CD4-positive, alpha-beta T cell treated with Interleukin-12 subunit alpha and Interleukin-12 subunit beta, for 1 hour (primary cell): ENCODE data around the gene KLK6.

Experiments used
- DNase-seq: peaks from one replicate; pipeline ENCODE4 v3.0.0-alpha.2; 2020

KLK6 gene

DNA sequence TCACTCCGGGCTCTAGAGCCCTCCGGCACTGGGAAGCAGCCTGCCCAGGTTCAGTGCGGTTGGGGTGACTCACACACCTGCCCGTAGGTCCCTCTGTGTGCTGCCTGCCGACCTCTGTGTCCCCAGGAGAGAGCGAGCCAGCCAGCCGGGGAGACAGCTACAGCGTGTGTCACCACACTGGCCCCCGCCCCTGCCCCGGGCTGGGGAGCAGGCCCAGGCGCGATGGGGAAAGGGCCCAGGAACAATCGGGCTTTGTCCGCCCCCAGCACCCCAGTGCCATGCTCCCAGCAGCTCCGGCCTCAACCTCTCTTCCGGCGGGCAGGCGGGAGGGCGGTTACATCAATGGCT lies at the start of gene KLK6:
Gene KLK6, minus strand, starts transcription at position 179 of the 348 bp plus-strand sequence. CDS start 1,487 bp downstream, outside the sequence.
- no peak for DNase-seq

DNA sequence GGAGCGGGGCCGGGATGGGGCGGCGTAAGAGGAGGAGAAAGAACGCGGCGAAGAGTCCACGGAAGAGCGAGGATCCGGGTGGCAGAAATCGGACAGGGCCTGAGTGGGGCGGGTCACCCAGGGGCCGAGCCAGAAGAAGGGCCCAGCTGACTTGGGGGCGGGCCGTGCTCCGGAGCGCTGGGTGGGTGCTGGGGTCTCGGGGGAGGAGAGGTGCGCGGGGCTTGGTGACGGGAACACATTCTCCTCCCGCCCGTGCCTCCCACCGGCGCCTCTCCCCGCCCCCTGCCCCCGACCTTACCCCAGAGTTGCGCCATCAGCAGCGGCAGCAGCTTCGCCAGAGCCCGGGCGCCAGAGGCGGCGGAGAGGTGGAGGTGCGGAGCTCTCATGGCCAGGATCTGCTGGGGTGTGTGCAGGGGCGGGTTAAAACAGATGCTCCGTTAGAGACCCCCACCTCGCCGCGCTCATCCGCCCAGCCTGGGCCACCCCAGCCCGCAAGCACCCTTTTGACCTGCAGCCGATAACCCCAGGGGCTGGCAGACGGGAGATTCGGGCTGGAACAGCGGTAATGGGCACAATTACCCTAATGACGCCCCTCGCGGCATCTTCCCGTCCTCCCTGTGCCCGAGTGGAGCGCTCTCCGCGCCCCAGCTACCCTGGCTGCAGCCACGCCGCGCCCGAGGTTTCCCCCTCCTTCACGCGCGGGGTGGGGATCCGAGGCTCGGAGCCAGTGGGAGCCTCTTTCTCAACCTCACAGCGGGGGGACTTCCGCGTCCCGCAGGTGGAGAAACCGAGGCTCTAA lies 49.6 kb upstream of the KLK6 start:
- DNase-seq, result no peak

DNA sequence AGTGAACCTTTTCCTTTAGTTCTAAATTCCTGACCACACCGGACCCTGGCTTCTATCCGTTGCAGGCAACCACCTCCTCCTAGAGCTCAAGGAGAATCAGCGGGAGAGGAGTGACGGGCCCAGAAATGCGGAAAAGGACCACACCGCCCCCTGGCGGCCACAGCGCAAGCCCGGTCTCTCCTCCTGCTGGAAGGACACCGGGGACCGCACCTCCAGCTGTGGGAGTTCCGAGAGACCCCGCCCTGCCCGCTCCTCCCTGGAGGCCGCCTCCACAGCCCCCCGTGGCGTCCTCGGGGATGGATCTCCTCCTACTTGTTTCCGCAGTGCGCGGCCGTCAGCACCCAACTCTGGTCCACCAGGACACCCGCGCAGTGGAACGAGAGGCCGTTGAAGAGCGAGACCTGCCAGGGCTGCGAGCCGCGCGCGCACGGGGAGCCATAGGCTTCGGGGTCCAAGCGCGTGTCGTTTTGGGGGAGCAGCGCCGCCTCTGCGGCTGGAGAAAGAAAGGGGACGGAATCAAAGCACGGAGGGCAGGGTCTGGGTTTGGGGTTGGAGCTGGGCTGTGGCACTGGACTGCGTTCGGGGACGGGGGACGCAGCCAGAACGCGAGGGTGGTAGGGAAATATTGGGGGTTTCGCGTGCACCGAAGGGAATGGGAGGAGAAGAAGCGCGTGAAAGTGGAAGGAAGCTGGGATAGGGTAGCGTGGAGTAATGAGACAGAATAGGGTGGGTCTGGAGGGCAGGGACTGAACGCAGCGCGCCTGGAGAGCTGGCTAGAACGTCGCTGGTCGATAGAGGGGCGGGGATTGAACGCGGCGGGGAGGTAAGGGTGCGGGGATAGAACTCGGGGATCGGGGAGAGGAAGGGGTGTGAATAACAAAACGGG lies 47.6 kb upstream of the KLK6 start:
- peak; percentile 55 for DNase-seq

DNA sequence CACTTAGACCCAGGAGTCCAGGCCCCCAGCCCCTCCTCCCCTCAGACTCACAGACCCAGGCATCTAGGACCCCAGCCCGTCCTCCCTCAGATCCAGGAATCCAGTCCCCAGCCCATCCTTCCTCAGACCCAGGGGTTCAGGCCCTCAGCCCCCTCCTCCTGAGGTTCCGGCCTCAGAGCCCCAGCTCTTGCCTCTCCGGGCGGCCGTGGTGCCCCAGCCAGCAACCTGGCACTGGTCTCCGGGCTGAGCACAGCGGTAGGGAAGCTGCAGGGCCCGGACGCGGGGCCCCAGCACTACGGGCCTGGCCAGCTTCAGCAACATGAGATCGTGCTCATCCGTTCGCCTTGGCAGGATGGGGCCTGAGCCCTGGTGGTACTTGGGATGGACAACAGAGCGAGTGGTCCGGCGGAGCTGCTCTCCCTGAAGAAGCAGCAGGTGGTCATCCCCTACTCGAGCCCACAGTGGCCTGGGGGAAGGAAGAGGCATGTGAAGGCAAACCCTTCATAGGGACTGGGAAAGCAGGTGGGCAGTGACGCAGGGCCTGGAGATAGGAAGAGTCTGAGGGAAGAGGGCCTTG lies 46.4 kb upstream of the KLK6 start:
- DNase-seq, result no peak

DNA sequence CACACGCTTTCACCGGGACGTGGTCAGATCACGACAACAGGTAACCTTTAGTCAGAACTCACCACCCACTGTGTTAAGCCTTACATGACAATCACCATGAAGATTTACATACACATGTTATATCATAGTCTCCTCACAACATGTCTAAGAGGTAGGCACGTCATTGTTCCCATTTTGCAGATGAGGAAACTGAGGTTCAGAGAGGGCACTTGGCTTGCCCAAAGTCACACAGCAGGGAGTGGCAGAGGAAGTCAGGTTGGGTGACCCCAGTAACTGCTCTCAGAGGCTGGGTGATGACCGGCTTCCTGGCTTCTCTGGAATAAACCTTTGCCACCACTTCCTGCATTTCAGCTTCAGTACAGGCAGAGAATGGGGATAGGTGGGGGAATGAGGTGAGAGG lies 44.9 kb upstream of the KLK6 start:
- DNase-seq, result no peak

DNA sequence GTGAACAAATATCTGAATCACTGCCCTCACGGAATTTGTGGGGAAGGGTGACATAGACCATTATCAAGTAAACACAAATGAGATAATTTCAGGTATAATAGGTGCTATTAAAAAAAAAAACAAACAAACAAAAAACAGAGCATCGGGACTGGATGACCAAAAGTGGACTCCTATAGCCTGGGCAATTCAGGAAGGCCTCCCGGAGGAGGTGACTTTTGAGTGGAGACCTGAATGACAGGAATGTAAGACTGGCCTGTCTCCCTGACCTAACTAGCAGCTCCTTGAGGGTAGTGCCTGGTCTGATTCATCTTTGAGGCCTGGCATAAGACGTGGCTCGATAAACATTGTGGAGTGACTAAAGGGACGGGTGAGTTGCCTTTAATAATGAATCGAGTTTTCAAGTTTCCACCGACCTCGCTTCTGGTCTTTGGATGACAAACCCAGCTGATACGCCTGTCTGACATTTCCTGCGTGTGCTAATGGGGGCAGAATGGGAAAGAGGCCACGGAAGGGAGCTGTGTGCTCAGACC lies 43.3 kb upstream of the KLK6 start:
- no peak for DNase-seq

DNA sequence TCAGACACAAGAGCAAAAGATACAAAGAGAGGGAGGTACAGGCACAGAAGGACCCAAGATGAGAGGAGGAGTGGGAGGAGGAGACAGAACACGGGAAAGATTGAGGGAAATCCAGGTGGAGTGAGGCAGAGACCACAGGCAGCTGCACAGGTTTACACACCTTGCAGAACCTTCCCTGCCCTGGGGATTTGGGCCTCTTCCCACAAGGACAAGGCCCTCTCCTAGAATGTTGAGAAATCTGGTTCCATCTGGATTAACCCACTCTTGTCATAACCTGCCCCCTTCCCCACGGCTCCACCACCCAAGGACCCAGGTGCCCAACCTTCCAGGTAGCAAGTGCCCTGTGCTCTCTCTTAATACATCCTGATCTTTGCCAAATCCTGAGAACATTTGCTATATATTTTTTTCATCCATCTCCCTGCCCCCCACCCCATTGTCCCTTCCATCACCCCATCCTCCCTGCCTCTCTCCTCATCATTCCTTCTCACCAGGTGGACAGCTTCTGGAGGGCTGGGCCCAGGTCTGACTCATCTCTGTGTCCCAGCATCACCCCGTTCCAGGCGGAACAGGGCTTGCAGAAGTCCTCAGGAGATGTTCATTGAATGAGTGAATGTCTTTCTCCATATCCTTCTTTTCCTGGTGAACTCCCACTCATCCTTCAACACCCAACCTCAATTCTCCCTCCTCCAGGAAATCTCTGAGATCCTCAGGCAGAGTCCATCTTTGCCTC lies 40.8 kb upstream of the KLK6 start:
- DNase-seq, result no peak

DNA sequence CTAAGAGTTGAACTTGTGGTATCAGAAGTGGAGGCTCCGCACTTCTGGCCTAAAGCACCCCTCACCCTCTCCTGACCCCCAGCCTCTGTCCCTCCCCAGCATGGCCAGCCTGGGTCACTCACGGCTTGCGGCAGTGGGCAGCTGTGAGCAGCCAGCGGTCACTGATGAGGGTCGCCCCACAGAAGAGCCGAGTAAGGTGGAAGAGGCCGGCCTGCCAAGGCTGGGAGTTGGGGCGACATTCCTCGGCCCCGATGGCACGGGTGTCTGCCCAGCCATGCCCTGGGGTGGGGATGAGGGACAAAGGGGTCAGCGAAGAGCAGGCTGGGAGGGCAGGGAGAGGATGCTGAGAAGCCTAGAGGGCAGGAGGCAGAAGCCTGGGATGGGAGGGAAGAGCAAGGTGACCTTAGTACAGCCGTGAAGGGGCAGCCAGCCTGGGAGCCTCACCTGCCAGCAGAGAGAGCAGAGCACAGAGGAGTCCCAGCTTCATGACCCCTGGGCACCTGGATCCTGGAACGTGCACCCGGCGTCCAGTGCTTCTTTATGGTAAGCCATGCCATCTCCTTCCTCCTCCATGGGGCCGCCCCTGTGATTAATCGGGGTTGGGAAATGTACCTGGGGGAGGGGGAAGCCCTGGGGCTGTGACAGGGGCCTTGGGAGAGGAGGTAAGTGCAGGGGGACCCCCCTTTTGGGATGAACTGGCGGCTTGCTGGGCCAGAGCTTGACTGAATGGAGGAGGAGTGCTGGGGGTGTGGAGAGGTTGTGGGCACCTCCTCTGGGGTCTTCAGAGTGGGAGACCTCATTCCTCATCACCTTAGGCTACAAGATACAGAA lies 39.9 kb upstream of the KLK6 start:
- DNase-seq, result no peak

DNA sequence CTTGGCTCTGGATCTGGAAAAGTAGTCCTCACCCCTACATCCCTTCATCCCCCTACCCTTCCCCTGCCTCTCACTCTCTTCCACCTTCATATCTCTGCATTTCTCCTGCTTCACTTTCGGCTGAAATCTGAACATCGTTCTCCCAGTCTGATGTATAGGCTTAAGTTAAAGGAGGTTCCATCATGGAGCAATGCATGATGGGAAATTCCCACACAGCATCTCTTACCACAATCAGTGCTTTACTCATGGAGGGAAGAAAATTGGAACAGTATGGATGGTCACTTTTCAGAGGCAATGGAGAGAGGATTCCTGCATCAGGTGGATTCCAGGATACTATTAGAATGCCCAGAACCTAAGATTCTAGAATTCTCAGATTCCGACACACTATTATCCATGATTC lies 38.1 kb upstream of the KLK6 start:
- no peak for DNase-seq

DNA sequence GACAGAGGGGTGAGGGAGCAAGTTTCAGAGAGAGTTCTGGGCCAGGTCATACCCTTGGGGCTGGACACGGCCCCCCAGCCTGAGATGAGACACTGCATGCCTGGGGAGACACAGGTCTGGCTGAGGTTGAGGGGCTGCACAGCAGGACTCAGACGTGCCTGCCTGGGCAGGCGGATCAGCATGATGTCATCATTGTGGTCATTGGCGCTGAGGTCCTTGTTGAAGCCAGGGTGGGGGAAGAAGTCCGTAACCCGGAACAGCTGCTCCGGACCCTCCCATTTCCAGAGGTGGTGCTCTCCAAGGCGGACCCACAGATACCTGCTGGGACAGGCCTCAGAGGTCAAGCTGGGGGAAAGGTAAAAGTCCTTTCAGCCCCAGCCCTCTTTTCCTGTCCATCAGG lies 37.0 kb upstream of the KLK6 start:
- DNase-seq, result no peak

DNA sequence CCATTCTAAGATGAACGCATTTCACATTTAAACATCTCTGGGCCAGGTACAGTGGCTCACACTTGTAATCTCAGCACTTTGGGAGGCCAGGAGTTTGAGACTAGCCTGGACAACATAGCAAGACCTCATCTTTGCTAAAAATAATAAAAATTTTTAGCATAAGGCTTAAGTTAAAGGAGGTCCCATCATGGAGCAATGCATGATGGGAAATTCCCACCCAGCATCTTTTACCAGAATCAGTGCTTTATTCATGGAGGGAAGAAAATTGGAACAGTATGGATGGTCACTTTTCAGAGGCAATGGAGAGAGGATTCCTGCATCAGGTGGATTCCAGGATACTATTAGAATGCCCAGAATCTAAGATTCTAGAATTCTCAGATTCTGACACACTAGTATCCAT lies 35.9 kb upstream of the KLK6 start:
- DNase-seq, result no peak

DNA sequence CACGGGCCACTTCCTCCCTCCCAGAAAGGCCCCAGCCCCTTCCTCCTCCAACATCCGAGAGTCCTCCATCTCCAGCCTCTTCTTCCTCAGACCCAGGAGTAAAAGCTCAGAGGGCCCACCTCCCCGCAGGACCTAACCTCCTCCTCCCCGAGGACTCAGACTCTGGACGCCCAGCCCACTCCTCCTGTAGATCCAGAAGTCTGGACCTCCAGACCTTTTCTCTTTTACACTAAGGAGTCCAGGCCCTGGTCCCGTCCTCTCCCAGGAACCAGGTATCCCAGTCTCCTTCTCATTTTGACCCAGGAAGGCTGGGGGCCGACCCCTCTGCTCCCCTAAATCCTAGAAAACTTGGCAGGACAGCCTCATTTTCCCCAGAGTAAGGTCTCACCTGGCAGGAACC lies 33.9 kb upstream of the KLK6 start:
- no peak for DNase-seq

DNA sequence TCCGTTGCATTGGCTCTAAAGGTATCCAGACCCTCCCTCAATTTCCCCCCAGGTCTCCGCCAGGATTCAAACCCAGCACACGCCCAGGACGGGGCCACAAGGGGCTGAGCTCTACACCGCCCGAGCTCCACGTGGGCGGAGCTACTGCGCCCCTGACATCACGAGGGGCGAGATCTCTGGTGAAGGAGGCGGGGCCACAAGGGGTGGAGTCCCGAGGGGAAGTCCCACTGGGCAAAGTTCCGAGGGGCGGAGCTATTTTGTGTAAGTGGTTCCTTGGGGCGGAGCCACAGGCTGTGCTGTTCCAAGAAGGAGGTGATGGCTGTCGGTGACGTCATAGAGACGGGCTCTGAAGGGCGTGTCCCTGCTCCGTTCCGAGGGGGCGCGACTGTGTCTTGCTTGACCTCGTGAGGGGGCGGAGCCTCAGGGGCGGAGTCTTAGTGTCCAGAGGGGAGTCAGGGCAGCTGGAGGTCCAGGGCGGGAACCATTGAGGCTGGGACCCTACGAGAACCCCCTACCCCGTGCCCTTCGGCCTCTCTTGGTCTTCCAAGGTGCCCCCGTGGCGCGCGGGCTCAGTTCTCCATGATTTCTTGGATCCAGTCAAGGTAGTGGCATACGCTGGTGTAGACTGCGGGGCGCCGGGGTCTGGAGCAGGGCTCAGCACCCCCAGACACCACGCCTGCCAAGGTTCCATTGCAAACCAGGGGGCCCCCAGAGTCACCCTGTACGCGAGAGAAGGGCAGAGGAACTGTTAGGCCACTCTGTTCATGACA lies 33.3 kb upstream of the KLK6 start:
- no peak for DNase-seq

DNA sequence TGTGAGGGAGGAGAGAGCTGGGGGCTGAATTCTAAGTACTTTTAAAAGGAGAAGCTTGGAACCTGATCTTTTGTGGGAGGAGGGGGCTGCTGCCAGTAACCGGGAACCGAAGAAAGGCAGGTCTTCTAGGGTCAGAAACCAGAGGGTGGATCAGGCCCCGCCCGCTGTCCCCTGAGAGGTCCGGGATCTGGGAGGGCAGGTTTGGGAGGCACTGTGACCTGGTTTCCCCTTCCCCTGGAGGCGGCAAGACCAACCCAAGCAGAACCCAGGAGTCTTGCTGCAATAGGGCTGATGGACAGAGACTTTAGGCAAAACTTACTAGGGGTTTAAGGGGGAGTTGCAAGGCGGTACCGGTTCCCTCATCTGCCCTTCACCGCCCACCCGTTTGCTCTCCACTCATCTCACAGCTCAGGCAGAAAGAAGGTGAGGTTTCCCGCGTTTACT lies 32.7 kb upstream of the KLK6 start:
- DNase-seq, result no peak

DNA sequence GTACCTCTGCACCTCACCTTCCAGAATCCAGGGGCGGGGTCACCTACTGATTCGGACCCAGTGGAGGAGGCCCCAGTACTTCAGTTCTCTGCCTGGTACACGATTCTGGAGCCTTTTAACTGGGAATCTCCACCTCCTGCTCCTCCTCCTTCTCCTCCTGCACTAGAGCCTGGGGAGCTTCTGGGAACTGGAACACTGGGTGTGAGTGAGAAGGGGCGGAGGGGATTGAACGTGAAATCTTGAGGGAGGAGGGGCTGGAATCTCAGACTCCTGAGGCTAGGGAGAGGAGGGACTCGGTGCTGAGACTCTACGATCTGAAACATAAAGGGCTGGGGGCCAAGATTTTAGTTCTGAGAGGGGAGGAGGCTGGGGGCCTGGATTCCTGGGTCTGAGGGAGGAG lies 32.1 kb upstream of the KLK6 start, which contains the start of gene KLK8:
Gene KLK8, minus strand, starts transcription at position 90 of the 400 bp plus-strand sequence. CDS start 437 bp downstream, outside the sequence.
- no peak for DNase-seq

DNA sequence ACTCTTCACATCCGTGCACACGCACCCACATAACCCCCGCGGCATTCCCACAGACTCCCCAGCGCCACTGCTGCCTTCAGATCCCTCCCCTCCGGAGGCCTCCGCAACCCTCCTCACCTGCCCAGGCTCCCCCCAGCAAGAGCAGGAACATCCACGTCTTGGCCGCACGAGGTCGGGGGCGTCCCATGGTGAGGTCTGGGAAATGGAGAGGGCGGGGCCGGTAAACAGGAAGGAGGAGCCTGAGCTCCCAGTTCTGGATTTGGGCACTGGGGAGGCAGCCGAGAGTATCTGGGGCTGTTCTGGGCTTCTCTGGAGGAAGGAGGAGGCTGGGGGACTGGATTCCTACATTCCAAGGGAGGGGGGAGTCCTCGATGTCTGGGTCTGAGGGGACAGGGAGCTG lies 31.6 kb upstream of the KLK6 start:
- DNase-seq, result no peak

DNA sequence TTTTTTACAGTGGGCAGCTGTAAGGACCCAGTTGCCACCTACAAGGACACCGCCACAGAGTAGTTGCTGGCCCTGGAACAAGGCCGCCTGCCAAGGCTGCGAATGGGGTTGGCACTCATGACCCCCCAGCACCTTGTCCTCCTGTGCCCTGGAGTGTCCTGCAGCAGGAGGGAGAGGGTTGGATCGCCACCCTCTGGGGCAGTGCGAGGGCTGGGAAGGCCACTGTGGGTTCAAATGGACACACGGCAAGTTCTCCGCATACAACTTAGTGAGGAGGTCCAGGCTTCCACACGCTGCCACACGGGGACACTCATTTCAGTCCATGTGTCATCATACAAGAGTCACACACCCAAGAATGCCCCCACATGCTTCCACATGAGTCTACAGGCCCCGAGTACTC lies 31.0 kb upstream of the KLK6 start:
- DNase-seq, result no peak

DNA sequence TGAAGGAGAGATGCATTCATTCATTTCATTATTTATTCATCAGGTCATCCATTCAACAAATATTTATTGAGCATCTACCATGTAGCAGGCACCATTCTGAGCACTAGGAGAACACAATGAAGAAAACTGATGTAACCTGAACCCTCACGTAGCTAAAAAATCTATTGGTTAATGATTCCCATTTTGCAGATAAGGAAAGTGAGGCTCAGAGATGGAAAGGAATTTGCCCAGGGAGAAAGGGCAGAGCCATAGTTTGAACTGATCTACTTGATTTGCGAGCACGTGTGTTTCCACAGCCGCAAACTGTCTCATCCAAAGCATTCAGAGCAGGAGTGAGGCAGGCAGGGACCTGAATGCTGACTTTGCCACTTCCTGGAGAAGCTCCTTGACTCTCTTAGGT lies 29.3 kb upstream of the KLK6 start:
- DNase-seq, result no peak

DNA sequence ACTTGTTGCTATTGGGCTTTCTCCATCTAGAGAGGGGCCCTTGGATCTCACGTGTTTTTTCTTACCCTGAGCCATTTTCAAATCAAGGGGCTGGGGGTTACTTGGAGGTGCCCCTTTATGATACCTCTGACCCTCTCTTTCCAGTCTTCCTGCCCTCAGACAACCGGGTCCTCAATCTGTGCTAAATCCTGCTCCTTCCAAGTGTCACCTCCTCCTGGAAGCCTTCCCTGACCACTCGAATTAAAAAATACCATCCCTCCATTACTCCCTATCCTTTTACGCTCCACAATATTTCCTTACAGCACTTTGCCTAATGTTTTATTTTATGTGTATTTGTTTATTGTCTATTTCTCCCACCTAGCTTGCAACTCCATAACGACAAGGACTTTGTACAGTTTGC lies 28.7 kb upstream of the KLK6 start:
- no peak for DNase-seq

DNA sequence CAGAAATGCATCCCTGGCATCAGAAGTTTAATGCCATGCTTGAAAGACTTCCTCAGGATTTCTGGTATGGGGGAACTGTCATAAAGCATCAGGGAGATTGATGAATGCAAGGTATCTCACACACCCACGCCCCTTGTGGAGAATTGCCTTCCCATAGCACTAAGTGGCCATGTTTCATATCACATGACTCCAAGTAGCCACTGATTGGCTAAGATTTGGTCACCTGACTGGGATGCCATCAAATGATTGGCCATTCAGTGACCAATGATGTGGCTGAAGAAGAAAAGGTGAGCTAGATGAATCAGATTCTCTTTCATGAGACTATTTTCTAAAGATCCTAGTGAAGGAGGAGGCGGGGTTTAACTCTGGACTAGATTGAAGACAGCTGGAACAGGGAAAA lies 24.7 kb upstream of the KLK6 start:
- DNase-seq, result no peak

DNA sequence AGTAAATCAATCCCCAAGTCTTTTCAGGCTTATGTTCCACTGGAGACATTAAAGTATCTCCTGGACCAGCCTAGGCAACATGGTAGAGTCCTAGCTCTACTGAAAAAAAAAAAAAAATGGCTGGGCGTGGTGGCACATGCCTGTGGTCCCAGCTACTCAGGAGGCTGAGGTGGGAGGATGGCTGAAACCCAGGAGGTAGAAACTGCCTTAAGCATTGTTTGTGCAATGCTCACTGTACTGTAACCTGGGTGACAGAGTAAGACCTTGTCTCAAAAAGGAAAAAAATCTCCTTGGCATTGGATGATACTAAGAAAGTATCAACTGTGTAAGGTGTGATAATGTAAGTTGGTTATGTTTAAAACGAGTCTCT lies 23.3 kb upstream of the KLK6 start:
- no peak for DNase-seq
